Breast epithelium (tissue), 3 donors: ENCODE data around the gene GPSM3.

ENCODE experiments used
- CTCF ChIP-seq, 3 donors: fragments of 450-650 bp; IDR thresholded peaks; one replicate each; pipeline ENCODE4 v1.5.1; 2016 to 2017; ENCODE audit warnings: antibody characterized with exemption in 3 of 3, mild to moderate bottlenecking in 3 of 3, moderate library complexity in 3 of 3
- POLR2AphosphoS5 ChIP-seq, 3 donors: sonication (generic); formaldehyde crosslinking; IDR thresholded peaks; one replicate each; pipeline ENCODE4 v1.6.1; 2017; ENCODE audit warnings: antibody characterized with exemption in 3 of 3

DNA sequence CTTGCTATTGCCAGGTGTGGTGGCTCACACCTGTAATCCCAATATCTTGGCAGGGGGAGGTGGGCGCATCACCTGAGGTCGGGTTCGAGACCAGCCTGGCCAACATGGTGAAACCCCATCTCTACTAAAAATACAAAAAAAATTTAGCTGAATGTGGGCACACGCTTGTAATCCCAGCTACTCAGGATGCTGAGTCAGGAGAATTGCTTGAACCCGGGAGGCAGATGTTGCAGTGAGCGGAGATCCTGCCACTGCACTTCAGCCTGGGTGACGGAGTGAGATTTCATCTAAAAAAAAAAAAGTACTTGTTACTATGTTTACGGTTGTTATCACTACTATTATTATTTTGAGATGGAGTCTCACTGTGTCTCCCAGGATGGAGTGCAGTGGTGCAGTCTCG, 35.6 kb downstream of the GPSM3 start:
- TF ChIP-seq CTCF (IDR thresholded peaks at IDR 0.05) = no peak
- TF ChIP-seq POLR2AphosphoS5 (IDR thresholded peaks at IDR 0.05) = no peak
